Endothelial cell of umbilical vein (primary cell): ENCODE results near the gene BRF1. TPM values are rescaled to one million over a fixed set of nuclear protein-coding genes. Genes with fewer than 3 reads are reported as not detected.

ENCODE experiments used
- BruUV-seq: library from RNA; stranded (reverse); fragments of 400-500 nt; replicated peaks from 2 replicates; lab custom pipeline; 2021; lab: Mats Ljungman, UMichigan
- CTCF ChIA-PET: fragments of 300-600, 350-600 bp; sonication (Branson Sonifier 250); formaldehyde crosslinking; loops from one replicate; lab custom pipeline; 2021; ENCODE audit warnings: antibody characterized with exemption, inconsistent platforms; lab: Charles Lee
- POLR2A ChIA-PET: fragments of 300-600, 350-600 bp; sonication (Branson Sonifier 250); formaldehyde crosslinking; loops from one replicate; lab custom pipeline; 2021; ENCODE audit warnings: antibody characterized with exemption, inconsistent platforms; lab: Charles Lee
- DNase-seq: peaks from one replicate; pipeline ENCODE4 v3.0.0-alpha.2; 2011; ENCODE audit warnings: low read depth, low spot score
- FAIRE-seq: peaks from 2 replicates; lab custom pipeline; 2011; peaks lifted over from hg19 to GRCh38; lab: Jason Lieb, UNC
- H2AFZ ChIP-seq: 2 replicates; pipeline ENCODE4 v1.6.0; 2012; ENCODE audit warnings: low read depth, low read length, control low read depth, inconsistent platforms
- H3K27ac ChIP-seq: 2 replicates; pipeline ENCODE4 v1.5.1; 2011; ENCODE audit warnings: low read depth, mild to moderate bottlenecking, control low read depth, low read length, moderate library complexity; ENCODE audit not compliant: insufficient read depth
- H3K27me3 ChIP-seq, 2 experiments: 2 replicates each; pipeline versions ENCODE4 v1.6.0 to v1.6.1; 2011; ENCODE audit warnings: low read length in 2 of 2, mixed read lengths in 1 of 2; ENCODE audit not compliant: control insufficient read depth in 2 of 2, insufficient read depth in 2 of 2
- H3K36me3 ChIP-seq, 2 experiments: 2 replicates in 1 of 2; 3 replicates in 1 of 2; pipeline ENCODE4 v1.5.1; 2011; ENCODE audit warnings: low read length in 2 of 2, mild to moderate bottlenecking in 1 of 2, moderate library complexity in 1 of 2; ENCODE audit not compliant: control insufficient read depth in 2 of 2, insufficient read depth in 2 of 2; ENCODE audit errors: extremely low read depth in 1 of 2
- H3K4me1 ChIP-seq: 3 replicates; pipeline ENCODE4 v1.5.1; 2011; ENCODE audit warnings: mild to moderate bottlenecking, low read length; ENCODE audit not compliant: control insufficient read depth, insufficient read depth; ENCODE audit errors: extremely low read depth
- H3K4me2 ChIP-seq: 2 replicates; pipeline ENCODE4 v1.6.1; 2011; ENCODE audit warnings: low read length, control low read depth, mixed read lengths; ENCODE audit not compliant: insufficient read depth
- H3K4me3 ChIP-seq, 3 experiments: fragments of 200-600 bp in 1 of 3; sonication (generic), shearing (Covaris generic) in 1 of 3; replicated peaks in 1 of 3; 2 replicates each; pipeline ENCODE4 v1.5.1; 2011 to 2016; ENCODE audit warnings: control low read depth in 3 of 3, low read length in 3 of 3, mild to moderate bottlenecking in 2 of 3, inconsistent platforms in 1 of 3, low read depth in 1 of 3, moderate library complexity in 1 of 3; ENCODE audit not compliant: insufficient read depth in 1 of 3
- H3K79me2 ChIP-seq: 2 replicates; pipeline ENCODE4 v1.6.0; 2012; ENCODE audit warnings: low read length, inconsistent platforms; ENCODE audit not compliant: control insufficient read depth, insufficient read depth
- H3K9ac ChIP-seq: replicated peaks from 2 replicates; pipeline ENCODE3; 2011; ENCODE audit warnings: low read length, control low read depth; ENCODE audit not compliant: insufficient read depth; ENCODE audit errors: extremely low read depth
- H3K9me1 ChIP-seq: replicated peaks from 3 replicates; pipeline ENCODE4 v1.6.0; 2011; ENCODE audit warnings: mild to moderate bottlenecking, low read length; ENCODE audit not compliant: control insufficient read depth, insufficient read depth; ENCODE audit errors: extremely low read depth
- H3K9me3 ChIP-seq: replicated peaks from 2 replicates; pipeline ENCODE4 v1.5.1; 2012; ENCODE audit warnings: low read length, inconsistent platforms; ENCODE audit not compliant: control insufficient read depth, insufficient read depth
- H4K20me1 ChIP-seq: replicated peaks from 2 replicates; pipeline ENCODE3; 2011; ENCODE audit warnings: mild to moderate bottlenecking, low read length; ENCODE audit not compliant: control insufficient read depth, insufficient read depth; ENCODE audit errors: extremely low read depth
- CTCF ChIP-seq, 2 donors: IDR thresholded peaks; 1 replicate in 1 of 2; 2 replicates in 1 of 2; pipeline ENCODE4 v1.5.1; 2011; ENCODE audit warnings: low read length in 2 of 2, mild to moderate bottlenecking in 2 of 2, moderate library complexity in 2 of 2, control low read depth in 1 of 2, inconsistent platforms in 1 of 2, low read depth in 1 of 2; ENCODE audit not compliant: insufficient read depth in 1 of 2; ENCODE audit errors: extremely low read depth in 1 of 2
- EZH2 ChIP-seq: IDR thresholded peaks from 2 replicates; pipeline ENCODE4 v1.6.1; 2012; ENCODE audit warnings: borderline replicate concordance, low read depth, mild to moderate bottlenecking, moderate library complexity, low read length, inconsistent platforms; ENCODE audit not compliant: severe bottlenecking
- FOS ChIP-seq: IDR thresholded peaks from 2 replicates; pipeline ENCODE4 v1.6.1; 2011; ENCODE audit warnings: mild to moderate bottlenecking, low read length, moderate library complexity, borderline replicate concordance; ENCODE audit not compliant: insufficient read depth
- GATA2 ChIP-seq: IDR thresholded peaks from 2 replicates; pipeline ENCODE4 v1.7.0; 2011; ENCODE audit warnings: low read depth, mild to moderate bottlenecking, moderate library complexity, mixed read lengths, low read length; ENCODE audit not compliant: insufficient read length, insufficient read depth
- JUN ChIP-seq: IDR thresholded peaks from 2 replicates; pipeline ENCODE4 v1.6.1; 2011; ENCODE audit warnings: borderline replicate concordance, low read depth; ENCODE audit not compliant: insufficient read length, insufficient read depth
- MYC ChIP-seq: IDR thresholded peaks from one replicate; pipeline ENCODE4 v1.6.1; 2011; ENCODE audit warnings: mild to moderate bottlenecking, low read depth, low read length
- POLR2A ChIP-seq: IDR thresholded peaks from 2 replicates; pipeline ENCODE4 v1.6.1; 2012; ENCODE audit warnings: low read depth, mild to moderate bottlenecking, control low read depth, low read length
- POLR2AphosphoS5 ChIP-seq: IDR thresholded peaks from 2 replicates; pipeline ENCODE4 v1.6.1; 2012; ENCODE audit warnings: low read depth, mild to moderate bottlenecking, control low read depth, low read length, moderate library complexity; ENCODE audit not compliant: insufficient read depth
- dilution Hi-C: fragments of 300-500 bp; cut with MboI; formaldehyde crosslinking; loops from one replicate; pipeline ENCODE4 v1.15.0; 2019; ENCODE audit warnings: low sequenced_read_pairs; ENCODE audit not compliant: extremely low pct_ligation_motif_present
- intact Hi-C: fragments of 100-400 bp; cut with micrococcal nuclease; formaldehyde crosslinking; loops from one replicate; pipeline ENCODE4 v1.10.0; 2022
- polyA plus RNA-seq, 4 experiments: library from polyadenylated mRNA; depleted of rRNA in 3 of 4; stranded (reverse) in 3 of 4; unstranded in 1 of 4; fragments of >200 nt; gene quantifications; 2 replicates each; pipeline versions ENCODE4 v1.2.1 to v1.2.3, GENCODE V29; 2011 to 2012; ENCODE audit warnings: missing spikeins in 1 of 4
- total RNA-seq: library from RNA; stranded (reverse); gene quantifications from 2 replicates; pipeline ENCODE4 v1.2.3, GENCODE V29; 2021
- TF ChIP-seq, protein P1 (sequence below): IDR thresholded peaks from 2 replicates; pipeline ENCODE4 v1.6.1; 2011; ENCODE audit not compliant: insufficient read depth, insufficient read length

BRF1 gene
- total and polyA plus RNA-seq, 2 donors (not counting 3 experiments of a cell fraction or from before 2014, with no cell fraction given) = 19.0 to 47.2 TPM

GRCh38 chr14:105287249-105288102 lies 13.3 kb downstream of the BRF1 start:
- POLR2A ChIA-PET = no interaction called here
- no peak overlapping the region for H3K9ac ChIP-seq
- DNase-seq (no peak), FAIRE-seq (no peak)
- CTCF ChIA-PET = interaction anchor here (1.4 to 2.3 kb wide), 3 partner anchors 39 to 201 kb away, joined by 4 to 6 read pairs (median 4); partner anchors contain the start of gene BTBD6
- H4K20me1 ChIP-seq = no peaks in the 10 kb centered on the region
- H3K27ac ChIP-seq = no peak overlapping the region
- no peak overlapping the region for H3K4me3 ChIP-seq
- intact Hi-C loops (no loop called here), dilution Hi-C loops (no loop called here)
- BruUV-seq = no TSS peak
- peaks cover 0 to 2% of the 10 kb centered on the region in 2 experiments for H3K36me3 ChIP-seq
- no peak for TF ChIP-seq JUN
- TF ChIP-seq, protein P1, sequence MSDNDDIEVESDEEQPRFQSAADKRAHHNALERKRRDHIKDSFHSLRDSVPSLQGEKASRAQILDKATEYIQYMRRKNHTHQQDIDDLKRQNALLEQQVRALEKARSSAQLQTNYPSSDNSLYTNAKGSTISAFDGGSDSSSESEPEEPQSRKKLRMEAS = no peak
- no peak for TF ChIP-seq FOS
- no peak for TF ChIP-seq GATA2
- TF ChIP-seq EZH2 = no peak
- no peak for TF ChIP-seq POLR2A
- TF ChIP-seq MYC = no peak
- TF ChIP-seq POLR2AphosphoS5 = no peak
- TF ChIP-seq CTCF (IDR thresholded peaks at IDR 0.05; ENCODE audit: extremely low read depth in 1 of 2, insufficient read depth in 1 of 2, low read depth in 1 of 2, low read length in 2 of 2) = no peak
- no peaks in the 10 kb centered on the region for H3K9me3 ChIP-seq
- peaks cover 13% of the 10 kb centered on the region for H3K4me1 ChIP-seq
- no peaks in the 10 kb centered on the region for H3K27me3 ChIP-seq
- no peak overlapping the region for H3K4me2 ChIP-seq
- H3K79me2 ChIP-seq = peaks cover 13% of the 10 kb centered on the region
- no peaks in the 10 kb centered on the region for H3K9me1 ChIP-seq
- no peak overlapping the region for H2AFZ ChIP-seq
